HL-60/S4 treated with retinoic acid at 250 ng/mL for 4 days and 3 days (cell line): Measurements from ENCODE around the gene RTN3.

ENCODE experiments used
- in situ Hi-C: fragments of 300-500 bp; cut with MboI; formaldehyde crosslinking; loops from 2 replicates; pipeline ENCODE4 v1.7.0; 2022; ENCODE audit warnings: low sequenced_read_pairs

Gene RTN3, protein sequence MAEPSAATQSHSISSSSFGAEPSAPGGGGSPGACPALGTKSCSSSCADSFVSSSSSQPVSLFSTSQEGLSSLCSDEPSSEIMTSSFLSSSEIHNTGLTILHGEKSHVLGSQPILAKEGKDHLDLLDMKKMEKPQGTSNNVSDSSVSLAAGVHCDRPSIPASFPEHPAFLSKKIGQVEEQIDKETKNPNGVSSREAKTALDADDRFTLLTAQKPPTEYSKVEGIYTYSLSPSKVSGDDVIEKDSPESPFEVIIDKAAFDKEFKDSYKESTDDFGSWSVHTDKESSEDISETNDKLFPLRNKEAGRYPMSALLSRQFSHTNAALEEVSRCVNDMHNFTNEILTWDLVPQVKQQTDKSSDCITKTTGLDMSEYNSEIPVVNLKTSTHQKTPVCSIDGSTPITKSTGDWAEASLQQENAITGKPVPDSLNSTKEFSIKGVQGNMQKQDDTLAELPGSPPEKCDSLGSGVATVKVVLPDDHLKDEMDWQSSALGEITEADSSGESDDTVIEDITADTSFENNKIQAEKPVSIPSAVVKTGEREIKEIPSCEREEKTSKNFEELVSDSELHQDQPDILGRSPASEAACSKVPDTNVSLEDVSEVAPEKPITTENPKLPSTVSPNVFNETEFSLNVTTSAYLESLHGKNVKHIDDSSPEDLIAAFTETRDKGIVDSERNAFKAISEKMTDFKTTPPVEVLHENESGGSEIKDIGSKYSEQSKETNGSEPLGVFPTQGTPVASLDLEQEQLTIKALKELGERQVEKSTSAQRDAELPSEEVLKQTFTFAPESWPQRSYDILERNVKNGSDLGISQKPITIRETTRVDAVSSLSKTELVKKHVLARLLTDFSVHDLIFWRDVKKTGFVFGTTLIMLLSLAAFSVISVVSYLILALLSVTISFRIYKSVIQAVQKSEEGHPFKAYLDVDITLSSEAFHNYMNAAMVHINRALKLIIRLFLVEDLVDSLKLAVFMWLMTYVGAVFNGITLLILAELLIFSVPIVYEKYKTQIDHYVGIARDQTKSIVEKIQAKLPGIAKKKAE

GRCh38 chr11:63681321-63682065 is at the start of gene RTN3:
Gene RTN3, plus strand, starts transcription at chr11:63681500. Its CDS starts 137 bp downstream, at chr11:63681637.
- in situ Hi-C loops: no loop called here

DNA sequence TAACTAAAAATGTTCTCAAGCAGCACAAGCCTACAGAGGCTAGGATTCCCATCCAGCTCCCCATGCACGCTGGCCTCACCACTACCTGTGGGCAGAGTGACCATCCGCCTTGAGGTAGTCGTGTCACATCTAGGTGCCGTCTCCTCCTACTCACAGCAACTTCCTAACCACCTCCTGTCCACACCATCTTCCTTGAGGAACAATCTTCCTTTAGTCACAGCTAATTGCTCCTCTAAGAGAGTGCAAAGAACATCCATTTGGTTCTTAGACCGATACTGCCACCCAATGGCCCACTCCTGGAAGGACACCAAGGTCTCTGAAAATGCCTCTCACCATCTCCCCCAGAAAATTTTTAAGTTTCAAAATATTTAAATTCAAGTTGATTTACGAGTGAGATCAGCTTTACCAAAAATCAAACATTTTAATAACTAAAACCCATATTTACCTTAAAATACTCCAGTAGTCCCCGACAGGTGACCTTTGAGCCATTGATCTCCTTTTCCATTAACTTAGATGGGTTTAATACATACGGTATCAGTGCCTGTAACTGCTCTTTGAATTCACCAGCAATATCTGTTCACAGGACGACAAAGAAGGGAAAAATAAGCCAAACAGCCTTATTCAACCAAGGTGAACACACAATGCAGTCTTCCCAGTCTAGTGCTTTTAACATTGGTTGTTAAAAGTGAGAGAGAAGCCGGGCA is 45.4 kb upstream of the RTN3 start:
- in situ Hi-C loops: loop anchor here (5.0 to 25.0 kb wide), 3 partner anchors 159 to 724 kb away; partner anchors contain the start of gene CHRM1

GRCh38 chr11:63638436-63638835 is 42.9 kb upstream of the RTN3 start:
- in situ Hi-C loops: loop anchor here (5.0 to 25.0 kb wide), 3 partner anchors 161 to 726 kb away; partner anchors contain the start of gene CHRM1

GRCh38 chr11:63639199-63639832 is 42.0 kb upstream of the RTN3 start:
- in situ Hi-C loops: loop anchor here (5.0 to 25.0 kb wide), 3 partner anchors 162 to 727 kb away; partner anchors contain the start of gene CHRM1

DNA sequence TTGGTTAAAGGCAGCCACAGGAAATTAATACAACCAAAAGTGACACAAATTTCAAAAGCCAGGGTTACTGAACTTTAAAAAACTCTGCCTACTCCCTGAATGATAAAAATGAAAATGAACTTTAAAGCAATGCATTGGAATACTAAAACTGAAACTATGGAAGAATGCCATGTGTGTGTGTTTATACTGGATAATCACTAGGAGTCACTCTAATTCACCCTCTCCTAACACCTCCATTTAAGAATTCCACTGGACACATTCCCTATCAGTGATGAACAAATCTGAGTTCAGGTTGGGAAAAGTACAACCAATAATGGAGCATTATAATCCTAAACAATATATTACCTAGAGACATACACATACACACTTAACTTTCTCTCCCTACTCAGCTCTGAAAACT is 39.6 kb upstream of the RTN3 start:
- in situ Hi-C loops: loop anchor here (25.0 kb wide), 2 partner anchors 604 to 729 kb away; partner anchors contain the start of gene CHRM1

- in situ Hi-C loops: loop anchor here (25.0 kb wide), 2 partner anchors 606 to 731 kb away; partner anchors contain the start of gene CHRM1
Measured at GRCh38 chr11:63643205-63643604, 38.1 kb upstream of the RTN3 start.

DNA sequence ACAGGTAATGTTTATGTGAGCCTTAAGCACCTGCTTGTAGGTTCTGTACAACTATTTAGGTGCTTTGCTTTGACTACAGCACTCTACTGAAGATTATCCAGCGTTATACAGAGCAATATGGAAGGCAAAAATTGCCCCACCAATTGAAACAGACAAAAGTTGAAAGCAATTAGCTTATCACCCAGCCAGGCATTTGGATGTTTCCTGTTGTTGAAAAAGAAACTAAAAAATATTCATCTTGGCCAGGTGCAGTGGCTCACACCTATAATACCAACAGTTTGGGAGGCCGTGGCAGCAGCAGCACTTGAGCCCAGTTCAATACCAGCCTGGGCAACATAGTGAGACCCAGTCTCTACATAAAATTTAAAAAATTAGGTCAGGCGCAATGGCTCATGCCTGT is 28.6 kb upstream of the RTN3 start:
- in situ Hi-C loops: no loop called here

- in situ Hi-C loops: no loop called here
Measured at GRCh38 chr11:63660972-63661371, 20.3 kb upstream of the RTN3 start.

DNA sequence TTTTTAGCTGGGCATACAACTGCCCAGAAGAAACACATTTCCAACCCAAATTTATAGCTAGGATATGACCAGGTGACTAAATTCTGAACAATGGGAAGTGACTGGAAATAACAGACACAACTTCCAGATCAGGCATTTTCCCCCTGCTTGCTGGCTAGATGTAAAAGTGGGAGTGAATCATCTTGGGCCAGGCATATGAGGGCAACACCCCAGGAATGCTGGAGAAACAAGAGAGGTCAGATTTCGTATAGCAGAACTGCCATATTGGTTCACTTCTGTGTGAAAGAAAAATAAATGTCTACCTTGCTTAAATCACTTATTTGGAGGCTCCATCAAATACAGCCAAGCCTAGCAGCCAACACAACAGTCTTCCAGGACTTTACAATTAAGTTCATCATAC is 17.5 kb upstream of the RTN3 start:
- in situ Hi-C loops: no loop called here

- in situ Hi-C loops: no loop called here
Measured at GRCh38 chr11:63666874-63667273, 14.4 kb upstream of the RTN3 start.

- in situ Hi-C loops: no loop called here
Measured at GRCh38 chr11:63667995-63668795, 13.1 kb upstream of the RTN3 start.

DNA sequence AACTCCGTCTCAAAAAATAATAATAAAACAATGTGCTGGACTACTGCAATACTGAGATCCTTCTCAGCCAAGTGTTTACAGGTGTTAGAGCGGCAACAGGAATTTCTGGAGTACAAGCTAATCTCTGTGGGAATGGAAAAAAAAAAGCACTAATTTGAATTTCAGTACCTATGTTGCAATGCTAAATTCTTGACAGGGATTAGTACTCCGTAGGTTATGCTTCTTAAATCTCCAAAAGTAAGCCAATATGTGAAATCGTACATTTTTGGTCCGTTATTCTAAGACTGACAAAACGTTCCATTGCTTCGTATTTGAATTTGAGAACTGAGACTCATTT is 11.2 kb upstream of the RTN3 start:
- in situ Hi-C loops: no loop called here

DNA sequence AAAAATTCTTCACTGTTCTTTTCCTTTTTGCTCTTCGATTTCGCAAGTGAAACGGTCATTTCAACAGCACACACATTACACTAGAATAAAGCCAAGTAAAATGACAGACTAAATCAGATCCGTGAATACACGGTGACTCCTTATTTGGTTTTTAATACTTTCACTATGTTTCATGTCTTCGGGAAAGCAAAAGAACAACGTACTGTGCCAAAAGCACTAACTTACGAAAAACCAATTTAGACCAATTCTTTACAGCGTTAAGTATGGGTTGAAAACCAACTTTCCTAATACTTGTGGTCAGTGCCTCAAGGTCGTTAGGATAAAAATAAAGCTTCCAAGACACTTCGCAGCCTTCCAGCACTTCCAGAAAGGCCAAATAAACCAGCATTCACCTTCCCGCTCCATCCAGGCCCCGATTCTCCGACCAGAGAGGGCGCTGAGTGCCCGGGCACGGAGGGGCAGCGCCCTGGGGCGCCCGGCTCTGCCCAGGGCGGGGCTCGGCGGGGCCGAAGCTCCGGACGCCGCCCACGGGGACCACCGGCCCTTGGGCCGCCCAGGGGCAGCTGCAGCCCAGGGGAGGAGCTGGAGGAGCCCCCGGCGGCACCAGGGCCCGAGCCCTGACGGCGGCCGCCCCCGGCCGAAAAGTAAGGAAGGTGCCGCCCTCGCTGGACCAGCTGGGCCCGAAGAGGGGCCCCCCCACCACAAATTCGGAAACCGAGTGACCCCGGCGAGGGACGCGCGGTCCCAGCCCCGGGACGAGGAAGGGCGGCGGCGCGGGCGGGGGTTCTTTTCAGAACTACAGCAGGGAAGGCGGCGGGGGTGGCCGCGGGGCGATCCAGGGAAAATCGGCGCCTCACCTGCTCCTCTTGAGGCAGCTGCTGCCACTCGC is 10.6 kb upstream of the RTN3 start:
- in situ Hi-C loops: no loop called here

DNA sequence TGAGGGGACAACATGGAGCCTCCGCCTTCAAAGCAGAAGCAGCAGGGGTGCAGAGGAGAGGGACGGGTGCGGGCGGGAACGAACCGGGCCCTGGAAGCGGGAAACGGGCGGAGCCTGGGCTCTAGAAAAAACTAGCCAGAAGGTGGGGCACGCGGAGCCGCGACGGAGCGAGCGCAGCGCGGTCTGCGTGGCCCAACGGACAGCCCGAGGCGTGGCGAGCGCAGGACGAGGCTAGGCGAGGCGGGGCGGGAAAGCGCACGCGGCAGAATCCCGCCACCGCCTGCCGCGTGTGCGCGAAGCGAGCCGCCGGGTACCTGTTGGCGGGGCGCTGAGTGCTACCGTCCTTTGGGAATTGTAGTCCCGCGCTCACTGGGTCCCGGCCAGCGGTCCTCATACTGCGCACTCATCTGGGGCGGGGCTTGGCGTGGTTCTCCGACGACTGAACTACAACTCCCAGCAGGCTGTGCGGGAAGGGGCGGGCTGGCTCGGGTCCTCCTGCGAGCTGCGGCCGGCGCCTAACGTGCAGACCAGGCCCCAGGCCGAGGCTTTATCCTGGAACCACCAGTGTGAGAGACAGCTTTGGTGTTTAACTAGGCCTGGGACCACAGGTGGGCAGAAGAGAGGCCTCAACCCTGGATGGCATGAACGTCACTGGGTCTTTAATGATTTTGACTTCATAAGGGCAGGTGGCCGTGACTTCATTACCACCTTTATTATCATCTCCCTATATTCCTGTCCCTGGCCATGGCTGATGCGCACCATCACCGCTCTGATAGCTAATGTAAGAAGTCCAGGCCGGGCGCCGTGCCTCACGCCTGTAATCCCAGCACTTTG is 9.8 kb upstream of the RTN3 start, which contains the start of gene ATL3:
ATL3 (minus strand) TSS at position 55 of the 834 bp plus-strand sequence; CDS start at position 14, 41 bp downstream.
- in situ Hi-C loops: no loop called here

DNA sequence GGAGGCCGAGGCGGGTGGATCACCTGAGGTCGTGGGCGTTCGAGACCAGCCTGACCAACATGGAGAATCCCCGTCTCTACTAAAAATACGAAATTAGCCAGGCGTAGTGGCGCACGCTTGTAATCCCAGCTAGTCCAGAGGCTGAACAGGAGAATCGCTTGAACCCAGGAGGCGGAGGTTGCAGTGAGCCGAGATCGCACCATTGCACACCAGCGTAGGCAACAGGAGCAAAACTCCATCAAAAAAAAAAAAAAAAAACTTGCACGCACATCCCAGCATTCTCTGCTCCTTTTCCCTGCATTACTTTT is 9.2 kb upstream of the RTN3 start:
- in situ Hi-C loops: no loop called here

- in situ Hi-C loops: no loop called here
Measured at GRCh38 chr11:63672936-63673539, 8.3 kb upstream of the RTN3 start.
